Renal pelvis (tissue), 4 donors: ENCODE measurements around the gene GTF2H4. TPM values are rescaled to one million over a fixed set of nuclear protein-coding genes. Genes with fewer than 3 reads are reported as not detected.
A peak's percentile ranks its signal among the peaks of the same experiment; 100 is the strongest.
"Not testable (repeated sequence)": the region's sequence is repeated elsewhere in the genome, so short reads cannot be mapped to it uniquely, and the experiment has no call there.

Source experiments
- DNase-seq: peaks from one replicate; pipeline ENCODE4 v3.0.0-alpha.2; 2013
- polyA plus RNA-seq, 3 donors: library from polyadenylated mRNA; unstranded; fragments of 120-200 nt; gene quantifications; one replicate each; pipeline ENCODE4 v1.2.1, GENCODE V29; 2013; ENCODE audit not compliant: insufficient read length in 3 of 3

The GTF2H4 gene
- polyA plus RNA-seq, 3 donors, result 48.1 to 50.5 (median 48.9) TPM

GRCh38 chr6:30914854-30915590 is 7.0 kb downstream of the GTF2H4 start:
- no peak for DNase-seq

GRCh38 chr6:30915591-30915946 is 7.6 kb downstream of the GTF2H4 start:
- peak; percentile 75 for DNase-seq

GRCh38 chr6:30917041-30917440 is 9.0 kb downstream of the GTF2H4 start:
- DNase-seq, result no peak

- no peak for DNase-seq
Observed at GRCh38 chr6:30917487-30917886, 9.5 kb downstream of the GTF2H4 start.

- DNase-seq, result no peak
Observed at GRCh38 chr6:30918670-30919069, 10.7 kb downstream of the GTF2H4 start.

GRCh38 chr6:30922447-30922852 is 14.4 kb downstream of the GTF2H4 start:
- DNase-seq, result no peak

GRCh38 chr6:30924040-30924627 is 16.1 kb downstream of the GTF2H4 start:
- not testable (repeated sequence) for DNase-seq

- no peak for DNase-seq
Observed at GRCh38 chr6:30926644-30927043, 18.6 kb downstream of the GTF2H4 start.

- DNase-seq, result not testable (repeated sequence)
Observed at GRCh38 chr6:30927080-30927479, 19.1 kb downstream of the GTF2H4 start.

GRCh38 chr6:30928677-30929076 is 20.7 kb downstream of the GTF2H4 start:
- no peak for DNase-seq

- no peak for DNase-seq
Observed at GRCh38 chr6:30930506-30930905, 22.5 kb downstream of the GTF2H4 start.

- DNase-seq, result no peak
Observed at GRCh38 chr6:30931272-30931671, 23.3 kb downstream of the GTF2H4 start.

- no peak for DNase-seq
Observed at GRCh38 chr6:30931969-30932645, 24.1 kb downstream of the GTF2H4 start, which contains the start of gene SFTA2. SFTA2 (minus strand) TSS chr6:30932170; CDS start chr6:30932096, 74 bp downstream.

- no peak for DNase-seq
Observed at GRCh38 chr6:30932665-30933365, 24.8 kb downstream of the GTF2H4 start.

GRCh38 chr6:30935018-30935417 is 27.0 kb downstream of the GTF2H4 start:
- no peak for DNase-seq

- DNase-seq, result no peak
Observed at GRCh38 chr6:30937265-30937664, 29.3 kb downstream of the GTF2H4 start.

GRCh38 chr6:30938730-30939129 is 30.7 kb downstream of the GTF2H4 start:
- no peak for DNase-seq

GRCh38 chr6:30939473-30939872 is 31.5 kb downstream of the GTF2H4 start:
- no peak for DNase-seq

GRCh38 chr6:30940361-30940986 is 32.5 kb downstream of the GTF2H4 start, which contains the start of gene MUCL3:
MUCL3 (plus strand) TSS chr6:30940973; CDS start chr6:30941000, 27 bp downstream.
- DNase-seq, result no peak

- peak; percentile 87 for DNase-seq
Observed at GRCh38 chr6:30942338-30943060, 34.5 kb downstream of the GTF2H4 start.

GRCh38 chr6:30944051-30944450 is 36.0 kb downstream of the GTF2H4 start:
- no peak for DNase-seq
